SK-N-SH (cell line): ENCODE measurements around the gene CTSE. TPM values are rescaled to one million over a fixed set of nuclear protein-coding genes. Genes with fewer than 3 reads are reported as not detected.

ENCODE experiments used
- CTCF ChIA-PET: fragments of 300-600, 350-600 bp; formaldehyde crosslinking; extraction: SDS; loops from one replicate; lab custom pipeline; 2021; lab: Yijun Ruan, JAX
- POLR2A ChIA-PET: fragments of 350-600 bp; sonication (Branson Sonifier 250); formaldehyde crosslinking; extraction: SDS; loops from one replicate; lab custom pipeline; 2020; ENCODE audit warnings: antibody characterized with exemption, inconsistent platforms; lab: Yijun Ruan, JAX
- DNase-seq: peaks from one replicate; pipeline ENCODE4 v3.0.0; 2012
- H2AFZ ChIP-seq: fragments of 200-600 bp; sonication (generic); 2 replicates; pipeline ENCODE4 v1.8.1; 2016; ENCODE audit warnings: antibody characterized with exemption, mild to moderate bottlenecking, low read depth
- H3F3A ChIP-seq: fragments of 200-600 bp; sonication (generic); replicated peaks from 2 replicates; pipeline ENCODE3; 2016; ENCODE audit warnings: antibody characterized with exemption, mild to moderate bottlenecking; ENCODE audit not compliant: insufficient read depth
- H3K27ac ChIP-seq, 2 experiments: fragments of 200-500 bp in 1 of 2; fragments of 200-600 bp in 1 of 2; sonication (Bioruptor generic) in 1 of 2; sonication (generic), shearing (Covaris generic) in 1 of 2; 2 replicates each; pipeline versions ENCODE4 v1.5.1 to v1.6.1; 2014 to 2016; ENCODE audit warnings: low read depth in 2 of 2, inconsistent platforms in 1 of 2, low read length in 1 of 2, mild to moderate bottlenecking in 1 of 2, mixed read lengths in 1 of 2
- H3K27me3 ChIP-seq: fragments of 200-600 bp; sonication (generic), shearing (Covaris generic); 2 replicates; pipeline ENCODE4 v1.6.1; 2016; ENCODE audit warnings: mixed run types; ENCODE audit not compliant: insufficient read depth
- H3K36me3 ChIP-seq, 2 experiments: fragments of 200-500 bp in 1 of 2; fragments of 200-600 bp in 1 of 2; sonication (Bioruptor generic) in 1 of 2; sonication (generic) in 1 of 2; replicated peaks in 1 of 2; 2 replicates each; pipeline versions ENCODE3 to v1.5.1; 2014 to 2016; ENCODE audit warnings: low read length in 1 of 2, mild to moderate bottlenecking in 1 of 2; ENCODE audit not compliant: insufficient read depth in 2 of 2, control insufficient read depth in 1 of 2
- H3K4me1 ChIP-seq, 2 experiments: fragments of 200-500 bp in 1 of 2; fragments of 200-600 bp in 1 of 2; sonication (Bioruptor generic) in 1 of 2; sonication (generic), shearing (Covaris generic) in 1 of 2; 2 replicates each; pipeline versions ENCODE4 v1.5.1 to v1.6.1; 2014 to 2016; ENCODE audit warnings: low read depth in 1 of 2, low read length in 1 of 2, mixed run types in 1 of 2; ENCODE audit not compliant: insufficient read depth in 2 of 2, control insufficient read depth in 1 of 2
- H3K4me2 ChIP-seq: fragments of 200-600 bp; sonication (generic), shearing (Covaris generic); 2 replicates; pipeline ENCODE4 v1.6.1; 2017; ENCODE audit warnings: mixed run types
- H3K4me3 ChIP-seq, 2 experiments: fragments of 200-500 bp in 1 of 2; fragments of 200-600 bp in 1 of 2; sonication (Bioruptor generic) in 1 of 2; sonication (generic), shearing (Covaris generic) in 1 of 2; 2 replicates each; pipeline versions ENCODE4 v1.5.1 to v1.8.1; 2014 to 2016; ENCODE audit warnings: low read depth in 2 of 2, inconsistent platforms in 1 of 2, low read length in 1 of 2, mild to moderate bottlenecking in 1 of 2, mixed read lengths in 1 of 2, moderate library complexity in 1 of 2
- H3K79me2 ChIP-seq: fragments of 200-600 bp; sonication (generic); 2 replicates; pipeline ENCODE4 v1.8.1; 2017; ENCODE audit warnings: mild to moderate bottlenecking; ENCODE audit not compliant: insufficient read depth
- H3K9ac ChIP-seq: fragments of 200-600 bp; sonication (generic); 2 replicates; pipeline ENCODE4 v1.6.1; 2017; ENCODE audit warnings: mixed run types
- H3K9me2 ChIP-seq: fragments of 200-600 bp; sonication (generic); 2 replicates; pipeline ENCODE4 v1.6.1; 2017; ENCODE audit warnings: mixed run types
- H3K9me3 ChIP-seq: fragments of 200-600 bp; sonication (generic); 2 replicates; pipeline ENCODE4 v1.6.1; 2017; ENCODE audit warnings: mixed run types, mild to moderate bottlenecking, moderate library complexity
- H4K20me1 ChIP-seq: fragments of 200-600 bp; sonication (generic); 2 replicates; pipeline ENCODE4 v1.6.1; 2017; ENCODE audit warnings: mild to moderate bottlenecking, mixed run types; ENCODE audit not compliant: insufficient read depth
- CHD2 ChIP-seq: fragments of 150-350 bp; IDR thresholded peaks from 2 replicates; pipeline ENCODE4 v1.6.1; 2018; ENCODE audit warnings: low read length; ENCODE audit not compliant: partially characterized antibody
- EP300 ChIP-seq, 2 experiments: IDR thresholded peaks; 2 replicates each; pipeline versions ENCODE4 v1.4.0 to v1.6.1; 2012; ENCODE audit warnings: borderline replicate concordance in 1 of 2, low read depth in 1 of 2, low read length in 1 of 2
- FOXJ3 ChIP-seq: sonication (generic); formaldehyde crosslinking; IDR thresholded peaks from 2 replicates; pipeline ENCODE4 v1.5.1; 2020; ENCODE audit warnings: mild to moderate bottlenecking, missing genetic modification reagents
- GABPA ChIP-seq: IDR thresholded peaks from 2 replicates; pipeline ENCODE4 v1.4.0; 2012; ENCODE audit warnings: low read depth, mild to moderate bottlenecking
- GATA2 ChIP-seq: sonication (generic); formaldehyde crosslinking; IDR thresholded peaks from 2 replicates; pipeline ENCODE4 v1.5.0; 2020; ENCODE audit warnings: mild to moderate bottlenecking, missing genetic modification reagents
- IRF3 ChIP-seq: fragments of 150-350 bp; IDR thresholded peaks from 2 replicates; pipeline ENCODE4 v1.6.1; 2016; ENCODE audit warnings: mild to moderate bottlenecking, low read depth, low read length
- MAX ChIP-seq: IDR thresholded peaks from 2 replicates; pipeline ENCODE4 v1.4.0; 2012; ENCODE audit warnings: low read depth
- NFIC ChIP-seq: IDR thresholded peaks from 2 replicates; pipeline ENCODE4 v1.4.0; 2012; ENCODE audit warnings: borderline replicate concordance
- NRF1 ChIP-seq: IDR thresholded peaks from 2 replicates; pipeline ENCODE4 v1.6.1; 2012; ENCODE audit warnings: low read depth, mild to moderate bottlenecking, low read length
- PBX3 ChIP-seq: IDR thresholded peaks from 2 replicates; pipeline ENCODE4; 2012
- POLR2AphosphoS5 ChIP-seq: IDR thresholded peaks from 2 replicates; pipeline ENCODE4 v1.6.1; 2012; ENCODE audit warnings: low read depth, low read length
- RAD21 ChIP-seq: IDR thresholded peaks from 2 replicates; pipeline ENCODE4 v1.6.1; 2012; ENCODE audit warnings: mild to moderate bottlenecking, low read length
- RCOR1 ChIP-seq: fragments of 150-350 bp; IDR thresholded peaks from 2 replicates; pipeline ENCODE4 v1.6.1; 2017; ENCODE audit warnings: antibody characterized with exemption, low read length
- SIN3A ChIP-seq: IDR thresholded peaks from 2 replicates; pipeline ENCODE4 v1.6.1; 2012; ENCODE audit warnings: low read depth, mild to moderate bottlenecking, low read length, moderate library complexity, borderline replicate concordance
- SMC3 ChIP-seq: IDR thresholded peaks from 2 replicates; pipeline ENCODE4 v1.6.1; 2012; ENCODE audit warnings: low read depth, low read length, improper control_type of control experiment
- TCF12 ChIP-seq: IDR thresholded peaks from 2 replicates; pipeline ENCODE4 v1.4.0; 2012
- TEAD4 ChIP-seq: IDR thresholded peaks from 2 replicates; pipeline ENCODE4 v1.4.0; 2012; ENCODE audit warnings: mild to moderate bottlenecking, borderline replicate concordance; ENCODE audit not compliant: insufficient read depth
- USF1 ChIP-seq: IDR thresholded peaks from 2 replicates; pipeline ENCODE4 v1.4.0; 2012; ENCODE audit warnings: low read depth, borderline replicate concordance
- USF2 ChIP-seq: fragments of 150-350 bp; IDR thresholded peaks from 2 replicates; pipeline ENCODE4 v1.6.1; 2017; ENCODE audit warnings: antibody characterized with exemption, low read length, low read depth, borderline replicate concordance
- WGBS: methylation state at CpG from one replicate; pipeline ENCODE4 v1.1.6; 2017; ENCODE audit warnings: low lambda C conversion rate; 5-methylcytosine and 5-hydroxymethylcytosine counted together
- polyA plus RNA-seq, 3 experiments: library from polyadenylated mRNA; depleted of rRNA; stranded (reverse); fragments of >200 nt; gene quantifications; 2 replicates each; pipeline ENCODE4 v1.2.3, GENCODE V29; 2012

CTSE gene
- polyA plus RNA-seq, 1 of the 3 experiments (the other 2 are of a cell fraction): not detected

GRCh38 chr1:206059355-206059915, 35.7 kb upstream of the CTSE start:
- Histone ChIP-seq H3K4me3 (no peak overlapping the region), H3K36me3 (no peaks in the 10 kb centered on the region), H3K9ac (no peak overlapping the region), H2AFZ (no peak overlapping the region), H3K79me2 (no peaks in the 10 kb centered on the region), H3K9me2 (no peaks in the 10 kb centered on the region), H4K20me1 (no peaks in the 10 kb centered on the region), H3K27ac (no peak overlapping the region), H3K27me3 (peaks cover 7% of the 10 kb centered on the region; the same call in 1 of the 2 replicates), H3K4me2 (no peak overlapping the region), H3K4me1 (no peaks in the 10 kb centered on the region), H3F3A (no peaks in the 10 kb centered on the region), H3K9me3 (no peaks in the 10 kb centered on the region; the same call in 1 of the 2 replicates)
- DNase-seq: no peak
- WGBS: 27% methylated on average over 3 of the region's 3 CpGs
- ChIA-PET POLR2A (no interaction called here), CTCF (interaction anchor here (0.6 to 0.7 kb wide), 2 partner anchors 82 to 420 kb away, joined by 3 read pairs; no protein-coding TSS in a partner anchor)
- TF ChIP-seq PBX3 (no peak), TCF12 (no peak), USF1 (no peak), TEAD4 (no peak), NFIC (no peak), FOXJ3 (CRISPR knock-in tag) (no peak), SIN3A (no peak), MAX (no peak), USF2 (no peak), EP300 (IDR thresholded peaks at IDR 0.05; ENCODE audit: borderline replicate concordance in 1 of 2, low read depth in 1 of 2, low read length in 1 of 2) (no peak)

- WGBS: 93% methylated on average over 1 of the region's 1 CpG
- Histone ChIP-seq H2AFZ (no peak overlapping the region), H3K79me2 (no peaks in the 10 kb centered on the region), H3K4me2 (no peak overlapping the region), H3K9ac (no peak overlapping the region), H4K20me1 (no peaks in the 10 kb centered on the region), H3K9me3 (no peaks in the 10 kb centered on the region; the same call in 1 of the 2 replicates), H3F3A (no peaks in the 10 kb centered on the region), H3K4me1 (no peaks in the 10 kb centered on the region), H3K36me3 (no peaks in the 10 kb centered on the region), H3K27me3 (peaks cover 7% of the 10 kb centered on the region; the same call in 1 of the 2 replicates), H3K27ac (no peak overlapping the region), H3K9me2 (no peaks in the 10 kb centered on the region), H3K4me3 (no peak overlapping the region)
- no peak for DNase-seq
- POLR2A ChIA-PET: no interaction called here
- CTCF ChIA-PET: interaction anchor here (0.6 kb wide), 1 partner anchor 81 kb away, joined by 3 read pairs; no protein-coding TSS in a partner anchor
- TF ChIP-seq USF2 (no peak), CHD2 (no peak), NRF1 (no peak), SIN3A (no peak), GABPA (no peak), IRF3 (no peak), GATA2 (no peak), RAD21 (no peak), FOXJ3 (CRISPR knock-in tag) (no peak), RCOR1 (no peak), SMC3 (no peak), POLR2AphosphoS5 (no peak)
Observed at GRCh38 chr1:206058927-206059292, 35.2 kb upstream of the CTSE start.
